ENCODE data around the gene HIVEP3.

HIVEP3 gene

GRCh38 chr1:41626616-41627375, 291.9 kb downstream of the HIVEP3 start:
- Histone ChIP-seq H3K36me3 (ENCODE audit: control insufficient read depth, insufficient read depth, low read length) (no peaks in the 10 kb centered on the region), H3K9me3 (ENCODE audit: control insufficient read depth, low read length) (no peaks in the 10 kb centered on the region), H3K9ac (ENCODE audit: low read length) (no peak overlapping the region), H3K4me1 (ENCODE audit: control insufficient read depth, insufficient read depth, low read length) (peaks cover 16% of the 10 kb centered on the region), H3K27me3 (ENCODE audit: control insufficient read depth, insufficient read depth, low read length) (no peaks in the 10 kb centered on the region), H3K4me3 (ENCODE audit: low read length) (no peak overlapping the region)

- Histone ChIP-seq H3K9ac (ENCODE audit: low read length) (no peak overlapping the region), H3K9me3 (ENCODE audit: control insufficient read depth, low read length) (no peaks in the 10 kb centered on the region), H3K27me3 (ENCODE audit: control insufficient read depth, insufficient read depth, low read length) (no peaks in the 10 kb centered on the region), H3K4me1 (ENCODE audit: control insufficient read depth, insufficient read depth, low read length) (peaks cover 16% of the 10 kb centered on the region), H3K36me3 (ENCODE audit: control insufficient read depth, insufficient read depth, low read length) (no peaks in the 10 kb centered on the region), H3K4me3 (ENCODE audit: low read length) (no peak overlapping the region)
Observed at GRCh38 chr1:41626146-41626545, 292.6 kb downstream of the HIVEP3 start.

- peaks cover 17% of the 10 kb centered on the region for H3K4me1 ChIP-seq (ENCODE audit: control insufficient read depth, insufficient read depth, low read length)
Observed at GRCh38 chr1:41623736-41624135, 295.0 kb downstream of the HIVEP3 start.

GRCh38 chr1:41622859-41623732, 295.6 kb downstream of the HIVEP3 start:
- Histone ChIP-seq H3K27me3 (ENCODE audit: control insufficient read depth, insufficient read depth, low read length) (no peaks in the 10 kb centered on the region), H3K9me3 (ENCODE audit: control insufficient read depth, low read length) (no peaks in the 10 kb centered on the region), H3K4me3 (ENCODE audit: low read length) (no peak overlapping the region), H3K9ac (ENCODE audit: low read length) (no peak overlapping the region), H3K36me3 (ENCODE audit: control insufficient read depth, insufficient read depth, low read length) (no peaks in the 10 kb centered on the region), H3K4me1 (ENCODE audit: control insufficient read depth, insufficient read depth, low read length) (peaks cover 24% of the 10 kb centered on the region)

More at GRCh38 chr1:41623736-41624135, 295.0 kb downstream of the HIVEP3 start:
- H3K9ac ChIP-seq (ENCODE audit: low read length): no peak overlapping the region
- no peaks in the 10 kb centered on the region for H3K27me3 ChIP-seq (ENCODE audit: control insufficient read depth, insufficient read depth, low read length)
- no peak overlapping the region for H3K4me3 ChIP-seq (ENCODE audit: low read length)
- H3K36me3 ChIP-seq (ENCODE audit: control insufficient read depth, insufficient read depth, low read length): no peaks in the 10 kb centered on the region
- no peaks in the 10 kb centered on the region for H3K9me3 ChIP-seq (ENCODE audit: control insufficient read depth, low read length)

- Histone ChIP-seq H3K4me1 (ENCODE audit: control insufficient read depth, insufficient read depth, low read length) (peaks cover 30% of the 10 kb centered on the region), H3K9ac (ENCODE audit: low read length) (no peak overlapping the region), H3K36me3 (ENCODE audit: control insufficient read depth, insufficient read depth, low read length) (no peaks in the 10 kb centered on the region), H3K4me3 (ENCODE audit: low read length) (no peak overlapping the region), H3K27me3 (ENCODE audit: control insufficient read depth, insufficient read depth, low read length) (no peaks in the 10 kb centered on the region), H3K9me3 (ENCODE audit: control insufficient read depth, low read length) (no peaks in the 10 kb centered on the region)
Observed at GRCh38 chr1:41622402-41622801, 296.3 kb downstream of the HIVEP3 start.

- Histone ChIP-seq H3K9ac (ENCODE audit: low read length) (no peak overlapping the region), H3K36me3 (ENCODE audit: control insufficient read depth, insufficient read depth, low read length) (no peaks in the 10 kb centered on the region), H3K4me3 (ENCODE audit: low read length) (no peak overlapping the region), H3K9me3 (ENCODE audit: control insufficient read depth, low read length) (no peaks in the 10 kb centered on the region), H3K27me3 (ENCODE audit: control insufficient read depth, insufficient read depth, low read length) (no peaks in the 10 kb centered on the region), H3K4me1 (ENCODE audit: control insufficient read depth, insufficient read depth, low read length) (peaks cover 26% of the 10 kb centered on the region)
Observed at GRCh38 chr1:41621791-41622190, 296.9 kb downstream of the HIVEP3 start.

GRCh38 chr1:41621256-41621655, 297.5 kb downstream of the HIVEP3 start:
- Histone ChIP-seq H3K9me3 (ENCODE audit: control insufficient read depth, low read length) (no peaks in the 10 kb centered on the region), H3K4me3 (ENCODE audit: low read length) (no peak overlapping the region), H3K4me1 (ENCODE audit: control insufficient read depth, insufficient read depth, low read length) (peaks cover 20% of the 10 kb centered on the region), H3K9ac (ENCODE audit: low read length) (no peak overlapping the region), H3K27me3 (ENCODE audit: control insufficient read depth, insufficient read depth, low read length) (no peaks in the 10 kb centered on the region), H3K36me3 (ENCODE audit: control insufficient read depth, insufficient read depth, low read length) (no peaks in the 10 kb centered on the region)

- Histone ChIP-seq H3K4me1 (ENCODE audit: control insufficient read depth, insufficient read depth, low read length) (peaks cover 16% of the 10 kb centered on the region), H3K27me3 (ENCODE audit: control insufficient read depth, insufficient read depth, low read length) (no peaks in the 10 kb centered on the region), H3K9me3 (ENCODE audit: control insufficient read depth, low read length) (no peaks in the 10 kb centered on the region), H3K9ac (ENCODE audit: low read length) (no peak overlapping the region), H3K4me3 (ENCODE audit: low read length) (no peak overlapping the region), H3K36me3 (ENCODE audit: control insufficient read depth, insufficient read depth, low read length) (no peaks in the 10 kb centered on the region)
Observed at GRCh38 chr1:41620365-41621169, 298.2 kb downstream of the HIVEP3 start.

- Histone ChIP-seq H3K36me3 (ENCODE audit: control insufficient read depth, insufficient read depth, low read length) (no peaks in the 10 kb centered on the region), H3K4me1 (ENCODE audit: control insufficient read depth, insufficient read depth, low read length) (peaks cover 16% of the 10 kb centered on the region)
Observed at GRCh38 chr1:41619511-41620364, 299.0 kb downstream of the HIVEP3 start.

GRCh38 chr1:41618871-41619270, 299.9 kb downstream of the HIVEP3 start:
- Histone ChIP-seq H3K36me3 (ENCODE audit: control insufficient read depth, insufficient read depth, low read length) (no peaks in the 10 kb centered on the region), H3K9me3 (ENCODE audit: control insufficient read depth, low read length) (no peaks in the 10 kb centered on the region), H3K4me1 (ENCODE audit: control insufficient read depth, insufficient read depth, low read length) (peaks cover 16% of the 10 kb centered on the region), H3K27me3 (ENCODE audit: control insufficient read depth, insufficient read depth, low read length) (no peaks in the 10 kb centered on the region), H3K9ac (ENCODE audit: low read length) (no peak overlapping the region), H3K4me3 (ENCODE audit: low read length) (no peak overlapping the region)

More at GRCh38 chr1:41619511-41620364, 299.0 kb downstream of the HIVEP3 start:
- H3K9ac ChIP-seq (ENCODE audit: low read length): no peak overlapping the region
- H3K4me3 ChIP-seq (ENCODE audit: low read length): no peak overlapping the region
- no peaks in the 10 kb centered on the region for H3K27me3 ChIP-seq (ENCODE audit: control insufficient read depth, insufficient read depth, low read length)
- no peaks in the 10 kb centered on the region for H3K9me3 ChIP-seq (ENCODE audit: control insufficient read depth, low read length)

Measured in mucosa of stomach (tissue), 1 donor.